HG02623 (cell line): ENCODE measurements around the gene TNK2.
"Not testable (repeated sequence)": the region's sequence is repeated elsewhere in the genome, so short reads cannot be mapped to it uniquely, and the experiment has no call there.

Experiments used
- ATAC-seq: cut with Tn5 transposase; IDR thresholded peaks from one replicate; pipeline ENCODE4 v1.9.1; 2021; ENCODE audit warnings: moderate library complexity; ENCODE audit not compliant: unreplicated experiment

The TNK2 gene

GRCh38 chr3:195918176-195918575 lies 9.8 kb upstream of the TNK2 start:
- no peak for ATAC-seq

DNA sequence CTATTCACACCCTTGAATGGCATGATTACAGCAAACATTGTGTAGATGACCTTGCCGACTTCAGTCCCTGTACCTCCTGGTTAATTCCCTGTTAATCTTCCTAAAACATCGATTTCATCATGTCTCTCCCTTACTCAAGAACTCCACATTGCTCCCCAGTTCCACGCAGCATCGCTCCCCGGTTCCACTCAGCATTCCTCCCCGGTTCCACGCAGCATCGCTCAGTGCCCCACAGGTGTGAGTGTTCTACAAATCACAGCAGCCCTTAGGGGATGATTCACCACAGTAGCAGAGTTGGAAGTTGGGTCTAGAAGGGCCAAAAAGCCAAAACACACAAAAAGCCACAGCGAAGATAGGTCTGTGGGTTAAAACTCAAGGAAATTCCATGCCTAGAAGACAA lies 8.6 kb upstream of the TNK2 start:
- ATAC-seq, result no peak

DNA sequence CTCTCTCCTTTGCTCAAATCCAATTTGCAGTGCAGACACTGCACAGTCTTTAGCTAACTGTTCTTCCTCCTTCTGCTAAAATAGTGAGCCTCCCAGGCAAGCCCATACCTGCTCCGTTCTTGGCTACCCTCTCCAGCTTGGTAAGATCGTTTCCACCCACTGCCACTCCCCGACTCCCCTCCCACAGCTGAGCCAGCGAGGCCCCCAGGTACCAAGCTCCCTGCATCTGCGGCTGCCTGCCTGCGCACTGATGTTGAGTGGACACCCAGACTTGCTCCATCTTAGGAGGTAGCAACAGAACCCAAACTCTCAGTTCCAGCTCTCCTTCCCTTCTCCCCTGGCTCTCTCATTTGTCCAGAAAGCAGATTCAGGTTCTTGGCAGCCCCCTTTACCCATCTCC lies 7.9 kb upstream of the TNK2 start:
- no peak for ATAC-seq

GRCh38 chr3:195914648-195915473 lies 6.5 kb upstream of the TNK2 start:
- ATAC-seq, result peak; percentile 92

DNA sequence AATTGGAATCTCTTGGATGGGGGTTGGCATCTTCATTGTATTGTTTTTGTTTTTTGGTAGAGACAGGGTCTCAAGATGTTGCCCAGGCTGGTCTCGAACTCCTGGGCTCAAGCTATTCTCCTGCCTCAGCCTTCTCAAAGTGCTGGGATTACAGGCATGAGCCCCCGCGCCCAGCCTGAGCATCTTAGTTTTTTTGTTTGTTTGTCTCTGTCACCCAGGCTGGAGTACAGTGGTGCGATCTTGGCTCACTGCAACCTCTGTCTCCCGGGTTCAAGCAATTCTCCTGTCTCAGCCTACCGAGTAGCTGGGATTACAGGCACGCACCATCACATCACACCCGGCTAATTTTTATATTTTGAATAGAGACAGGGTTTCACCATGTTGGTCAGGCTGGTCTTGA lies 5.8 kb upstream of the TNK2 start:
- not testable (repeated sequence) for ATAC-seq

DNA sequence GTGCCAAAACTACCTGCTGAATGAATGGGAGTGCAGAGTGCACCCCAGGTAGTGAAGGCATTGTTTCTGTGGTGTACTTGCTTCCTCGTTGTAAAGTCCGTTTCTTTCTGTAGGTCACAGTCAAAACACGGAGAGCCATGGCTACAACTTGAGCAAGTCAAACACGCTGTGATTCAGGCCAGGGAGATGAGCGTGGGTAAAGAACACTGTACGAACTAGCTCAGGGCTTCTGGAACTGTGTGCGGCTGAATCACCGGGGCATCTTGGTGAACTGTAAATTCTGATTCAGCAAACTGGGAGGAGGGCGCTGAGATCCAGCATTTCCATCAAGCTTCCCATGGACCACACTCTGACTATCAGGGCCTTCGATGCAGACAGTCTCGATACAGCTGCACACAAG lies 5.0 kb upstream of the TNK2 start:
- no peak for ATAC-seq

- ATAC-seq, result no peak
Observed at GRCh38 chr3:195911946-195912270, 3.6 kb upstream of the TNK2 start.

DNA sequence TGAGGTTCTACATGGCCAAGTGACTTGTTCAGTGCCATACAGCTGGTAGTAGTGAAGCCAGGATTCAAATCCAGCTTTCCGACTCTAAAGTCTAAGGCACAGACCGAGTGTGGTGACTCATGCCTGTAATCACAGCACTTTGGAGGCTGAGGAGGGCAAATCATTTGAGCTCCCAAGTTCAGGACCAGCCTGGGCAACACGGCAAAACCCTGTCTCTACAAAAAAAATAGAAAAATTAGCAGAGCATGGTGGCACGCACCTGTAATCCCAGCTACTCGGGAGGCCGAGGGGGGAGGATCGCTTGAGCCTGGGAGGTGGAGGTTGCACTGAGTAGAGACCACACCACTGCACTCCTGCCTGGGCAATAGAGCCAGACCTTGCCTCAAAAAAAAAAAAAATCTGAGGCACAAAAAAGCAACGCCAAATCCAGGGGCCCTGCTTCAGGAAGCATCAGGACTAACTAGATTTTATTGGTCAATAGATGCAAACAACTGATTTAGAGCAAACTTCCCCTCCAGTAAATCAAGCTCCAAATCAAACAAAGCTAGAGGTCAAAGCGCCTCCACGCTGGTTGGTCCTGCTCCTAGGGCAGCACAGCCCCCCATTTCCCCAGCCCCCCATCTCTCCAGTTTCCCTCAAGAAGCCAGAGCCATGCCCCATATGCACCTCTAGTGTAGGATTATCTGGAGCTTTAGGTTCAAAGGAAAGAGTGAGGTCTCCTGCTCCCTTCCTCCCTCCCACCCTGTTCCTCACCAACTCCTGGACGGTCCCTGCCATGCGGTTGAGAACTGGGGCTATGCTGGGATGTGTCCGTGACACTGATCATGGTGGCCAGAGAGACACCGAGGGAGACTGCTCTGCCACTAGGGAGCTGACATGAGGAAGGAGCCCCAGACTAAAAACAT lies 2.9 kb upstream of the TNK2 start:
- no peak for ATAC-seq

- ATAC-seq, result no peak
Observed at GRCh38 chr3:195910499-195910845, 2.1 kb upstream of the TNK2 start.

GRCh38 chr3:195909644-195910498 lies 1.5 kb upstream of the TNK2 start:
- ATAC-seq, result peak; percentile 39

DNA sequence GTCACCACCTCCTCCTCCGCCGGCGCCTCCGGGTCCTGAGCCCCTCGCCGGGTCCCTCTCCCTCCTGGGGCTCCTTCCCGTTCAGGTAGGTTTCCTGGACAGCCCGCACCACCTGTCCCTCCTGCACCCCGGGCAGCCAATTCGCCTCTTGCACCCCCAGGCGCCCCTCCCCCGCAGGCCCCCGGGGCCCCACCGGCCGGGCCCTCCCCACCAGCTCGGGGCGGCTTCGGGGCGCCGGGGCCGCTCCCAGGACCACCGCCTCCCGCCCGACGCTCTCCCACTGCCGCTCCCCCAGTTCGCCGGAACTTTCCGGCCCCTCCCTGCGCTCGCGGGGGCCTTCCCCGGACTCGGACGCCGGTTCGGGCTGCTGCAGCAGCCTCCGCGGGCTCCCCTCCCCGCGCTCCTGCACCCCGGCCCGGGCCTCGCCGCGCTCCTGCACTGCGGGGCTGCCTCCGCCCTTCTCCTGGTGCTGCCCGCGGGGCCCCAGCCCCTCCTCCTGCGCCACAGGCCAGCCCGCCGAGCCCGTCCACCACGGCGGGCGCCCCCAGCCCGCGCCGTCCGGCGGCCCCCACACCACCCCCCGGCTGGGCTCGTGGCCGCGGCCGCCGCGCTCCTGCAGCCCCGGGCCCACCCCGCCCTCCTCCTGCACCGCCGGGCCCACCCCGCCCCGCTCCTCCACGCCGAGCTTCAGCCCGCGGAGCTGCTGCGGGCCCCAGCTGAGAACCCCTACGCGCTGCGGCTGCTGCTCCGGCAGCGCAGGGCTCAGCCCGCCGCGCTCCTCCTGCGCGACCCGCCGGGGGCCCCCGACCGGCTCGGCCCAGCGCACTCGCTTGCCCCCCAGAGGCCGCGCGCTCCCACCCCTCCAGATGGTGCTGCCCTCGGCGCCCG lies 587 bp upstream of the TNK2 start:
- peak; percentile 25 for ATAC-seq

GRCh38 chr3:195907684-195907933 lies 742 bp downstream of the TNK2 start:
- ATAC-seq, result no peak

GRCh38 chr3:195906865-195907683 lies 1.3 kb downstream of the TNK2 start:
- ATAC-seq, result no peak

DNA sequence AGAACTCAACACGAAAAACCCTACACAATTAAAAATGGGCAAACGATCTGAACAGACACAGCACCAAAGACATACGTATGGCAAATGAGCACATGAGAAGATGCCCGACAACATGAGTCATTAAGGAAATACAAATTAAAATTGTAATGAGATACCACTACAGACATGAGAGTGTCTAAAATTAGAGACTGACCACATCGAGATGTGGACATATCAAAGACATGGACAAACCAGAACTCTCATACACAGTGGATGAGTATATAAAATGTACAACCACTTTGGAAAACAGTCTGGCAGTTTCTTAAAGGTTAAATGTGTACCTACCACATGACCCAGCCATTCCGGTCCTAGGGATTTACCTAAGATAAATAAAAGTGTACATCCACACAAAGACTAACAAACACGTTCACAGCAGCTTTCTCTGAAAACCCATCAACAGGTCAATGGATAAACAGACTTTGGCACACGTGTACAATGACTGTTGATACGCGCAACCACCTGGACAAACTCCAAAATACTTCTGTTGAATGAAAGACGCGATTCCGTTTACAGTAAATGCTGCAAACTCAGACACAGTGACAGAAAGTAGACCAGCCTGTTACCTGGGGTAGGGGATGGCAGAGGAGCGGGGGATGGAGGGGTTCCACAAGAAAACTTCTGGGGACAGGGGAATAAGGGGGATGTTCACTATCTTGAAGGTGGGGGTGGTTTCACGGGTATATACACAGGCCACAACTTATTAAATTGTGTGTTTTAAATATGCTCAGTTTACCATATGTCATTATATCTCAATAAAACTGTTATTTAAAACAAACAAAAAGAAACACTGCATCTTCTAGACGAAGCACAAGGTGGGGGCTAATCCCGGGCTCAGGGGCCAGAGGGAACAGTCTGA lies 2.1 kb downstream of the TNK2 start:
- ATAC-seq, result no peak

DNA sequence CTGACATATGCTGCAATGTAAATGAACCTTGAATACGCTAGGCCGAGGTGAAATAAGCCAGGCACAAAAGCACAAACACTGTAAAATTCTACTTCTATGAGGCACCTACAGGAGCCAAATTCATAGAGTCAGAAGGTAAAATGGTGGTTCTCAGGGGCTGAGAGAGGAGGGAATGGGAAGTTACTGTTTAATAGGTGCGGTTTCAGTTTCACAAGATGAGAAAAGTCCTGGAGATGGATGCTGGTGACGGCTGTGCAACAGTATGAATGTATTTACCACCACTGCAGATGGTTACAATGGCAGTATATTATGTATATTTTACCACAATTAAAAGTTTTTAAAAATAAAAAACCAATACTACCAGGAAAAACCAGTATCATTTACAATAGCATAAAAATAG lies 4.0 kb downstream of the TNK2 start:
- no peak for ATAC-seq

- no peak for ATAC-seq
Observed at GRCh38 chr3:195903950-195904290, 4.4 kb downstream of the TNK2 start.

DNA sequence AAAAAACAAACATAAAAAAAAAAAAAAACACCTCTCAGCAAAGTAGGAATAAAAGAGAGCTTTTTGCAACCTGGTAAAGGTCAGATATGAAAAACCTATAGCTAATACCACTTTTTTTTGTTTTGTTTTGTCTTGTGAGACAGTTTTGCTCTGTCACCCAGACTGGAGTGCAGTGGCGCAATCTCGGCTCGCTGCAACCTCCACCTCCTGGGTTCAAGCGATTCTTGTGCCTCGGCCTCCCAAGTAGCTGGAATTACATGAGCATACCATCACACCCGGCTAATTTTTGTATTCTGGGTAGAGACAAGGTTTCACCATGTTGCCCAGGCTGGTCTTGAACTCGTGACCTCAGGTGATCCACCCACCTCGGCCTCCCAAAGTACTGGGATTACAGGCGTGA lies 5.7 kb downstream of the TNK2 start:
- not testable (repeated sequence) for ATAC-seq

- not testable (repeated sequence) for ATAC-seq
Observed at GRCh38 chr3:195901836-195902585, 6.3 kb downstream of the TNK2 start.
